K562 (cell line): Measurements from ENCODE around the gene GPRIN3. TPM values are rescaled to one million over a fixed set of nuclear protein-coding genes. Genes with fewer than 3 reads are reported as not detected.

Experiments used
- ATAC-seq: fragments of 200-7000 bp; cut with Tn5 transposase; 3 replicates; pipeline ENCODE4 v1.9.1; 2020; ENCODE audit warnings: moderate library complexity
- BruUV-seq: library from RNA; stranded (reverse); fragments of 400-500 nt; replicated peaks from 2 replicates; lab custom pipeline; 2021; lab: Mats Ljungman, UMichigan
- CTCF ChIA-PET: fragments of 300-600 bp; formaldehyde crosslinking; extraction: SDS; loops from one replicate; lab custom pipeline; 2021; ENCODE audit warnings: low intra/inter-chr PET ratio; lab: Yijun Ruan, JAX
- POLR2A ChIA-PET: fragments of 300-600, 350-650 bp; sonication (Branson Sonifier 250); formaldehyde crosslinking; extraction: SDS; loops from one replicate; lab custom pipeline; 2021; ENCODE audit warnings: antibody characterized with exemption, inconsistent platforms; lab: Yijun Ruan, JAX
- DNase-seq, 4 experiments: peaks; one replicate each; pipeline versions ENCODE4 v3.0.0 to v3.0.0-alpha.2; 2011 to 2018; ENCODE audit warnings: low spot score in 3 of 4, mixed read lengths in 3 of 4; ENCODE audit errors: extremely low read depth in 1 of 4
- FAIRE-seq: peaks from 2 replicates; lab custom pipeline; 2011; peaks lifted over from hg19 to GRCh38; lab: Jason Lieb, UNC
- H2AFZ ChIP-seq: 2 replicates; pipeline ENCODE4 v1.6.0; 2011; ENCODE audit warnings: low read depth, low read length, control low read depth, inconsistent platforms
- H3K27ac ChIP-seq: fragments of 200-600 bp; 3 replicates; pipeline ENCODE4 v1.8.0; 2011; ENCODE audit warnings: low read depth, mild to moderate bottlenecking, control low read depth, inconsistent platforms, low read length, moderate library complexity, mixed read lengths; ENCODE audit errors: extremely low read depth
- H3K27me3 ChIP-seq, 2 experiments: fragments of 300-600 bp in 1 of 2; 2 replicates in 1 of 2; 3 replicates in 1 of 2; pipeline versions ENCODE4 v1.6.0 to v1.8.0; 2011; ENCODE audit warnings: inconsistent platforms in 2 of 2, low read length in 2 of 2, mild to moderate bottlenecking in 1 of 2, mixed read lengths in 1 of 2, moderate library complexity in 1 of 2; ENCODE audit not compliant: control insufficient read depth in 2 of 2, insufficient read depth in 2 of 2
- H3K36me3 ChIP-seq: fragments of 300-600 bp; 3 replicates; pipeline ENCODE4 v1.8.0; 2011; ENCODE audit warnings: mild to moderate bottlenecking, low read length, inconsistent platforms; ENCODE audit not compliant: control insufficient read depth, insufficient read depth
- H3K4me1 ChIP-seq, 2 experiments: fragments of 200-600 bp in 1 of 2; replicated peaks in 1 of 2; 2 replicates in 1 of 2; 3 replicates in 1 of 2; pipeline versions ENCODE4 v1.5.1 to v1.8.0; 2011; ENCODE audit warnings: inconsistent platforms in 2 of 2, low read length in 2 of 2, mild to moderate bottlenecking in 1 of 2, mixed read lengths in 1 of 2, moderate library complexity in 1 of 2; ENCODE audit not compliant: control insufficient read depth in 2 of 2, insufficient read depth in 2 of 2
- H3K4me2 ChIP-seq: 2 replicates; pipeline ENCODE4 v1.6.1; 2011; ENCODE audit warnings: low read length, control low read depth, inconsistent platforms, mixed read lengths; ENCODE audit not compliant: insufficient read depth
- H3K4me3 ChIP-seq: fragments of 200-600 bp; sonication (generic), shearing (Covaris generic); 2 replicates; pipeline ENCODE4 v1.5.1; 2016; ENCODE audit warnings: control low read depth, inconsistent platforms
- H3K79me2 ChIP-seq: fragments of 200-600 bp; 3 replicates; pipeline ENCODE4 v1.8.0; 2011; ENCODE audit warnings: low read length, inconsistent platforms; ENCODE audit not compliant: control insufficient read depth, insufficient read depth
- H3K9ac ChIP-seq, 2 experiments: 2 replicates each; pipeline versions ENCODE4 v1.6.0 to v1.6.1; 2011; ENCODE audit warnings: low read depth in 2 of 2, low read length in 2 of 2, control low read depth in 1 of 2, inconsistent platforms in 1 of 2, mild to moderate bottlenecking in 1 of 2, mixed read lengths in 1 of 2; ENCODE audit not compliant: insufficient read depth in 1 of 2
- H3K9me1 ChIP-seq: one replicate; pipeline ENCODE4 v1.6.0; 2011; ENCODE audit warnings: inconsistent platforms, mild to moderate bottlenecking, low read length, moderate library complexity; ENCODE audit not compliant: control insufficient read depth, insufficient read depth
- H3K9me3 ChIP-seq: replicated peaks from 2 replicates; pipeline ENCODE4 v1.5.1; 2011; ENCODE audit warnings: low read depth, low read length, inconsistent platforms; ENCODE audit not compliant: control insufficient read depth, insufficient read depth
- H4K20me1 ChIP-seq: replicated peaks from 2 replicates; pipeline ENCODE4 v1.6.1; 2011; ENCODE audit warnings: low read length, inconsistent platforms, mixed read lengths; ENCODE audit not compliant: control insufficient read depth, insufficient read depth
- HDGF ChIP-seq: fragments of 450-650 bp; IDR thresholded peaks from 2 replicates; pipeline ENCODE4 v1.6.1; 2016
- HEY1 ChIP-seq: fragments of 250-450 bp; sonication (Bioruptor Pico); IDR thresholded peaks from 2 replicates; pipeline ENCODE4 v1.5.0; 2020; ENCODE audit warnings: mild to moderate bottlenecking, moderate library complexity, borderline replicate concordance
- NFATC3 ChIP-seq: fragments of 450-650 bp; IDR thresholded peaks from 2 replicates; pipeline ENCODE4 v1.6.1; 2017; ENCODE audit warnings: mild to moderate bottlenecking
- POLR2G ChIP-seq: fragments of 200-400 bp; formaldehyde crosslinking; IDR thresholded peaks from 2 replicates; pipeline ENCODE4 v1.6.1; 2017; ENCODE audit warnings: low read depth, mild to moderate bottlenecking, antibody characterized with exemption, low read length, moderate library complexity
- RBM22 ChIP-seq: fragments of 200-400 bp; formaldehyde crosslinking; IDR thresholded peaks from 2 replicates; pipeline ENCODE4 v1.6.1; 2018; ENCODE audit warnings: low read length, low read depth; ENCODE audit not compliant: poor library complexity, severe bottlenecking
- RFX1 ChIP-seq: fragments of 450-650 bp; IDR thresholded peaks from 2 replicates; pipeline ENCODE4 v1.6.1; 2016; ENCODE audit warnings: mild to moderate bottlenecking, moderate library complexity
- SMARCA4 ChIP-seq: fragments of 450-650 bp; IDR thresholded peaks from 2 replicates; pipeline ENCODE4 v1.6.1; 2016
- TAL1 ChIP-seq: fragments of 450-650 bp; IDR thresholded peaks from 2 replicates; pipeline ENCODE4 v1.6.1; 2016; ENCODE audit warnings: mild to moderate bottlenecking
- TEAD1 ChIP-seq, 2 experiments: fragments of 450-650 bp in 1 of 2; sonication (generic) in 1 of 2; formaldehyde crosslinking; IDR thresholded peaks; 2 replicates each; pipeline versions ENCODE4 v1.4.0 to v1.8.0; 2020 to 2022; ENCODE audit warnings: mild to moderate bottlenecking in 2 of 2, missing genetic modification reagents in 1 of 2
- ZBED1 ChIP-seq: IDR thresholded peaks from 2 replicates; pipeline ENCODE4 v1.6.1; 2014
- ZBTB2 ChIP-seq: fragments of 450-650 bp; IDR thresholded peaks from 2 replicates; pipeline ENCODE4 v1.6.1; 2016; ENCODE audit warnings: antibody characterized with exemption
- ZFX ChIP-seq: sonication (generic); formaldehyde crosslinking; IDR thresholded peaks from 2 replicates; pipeline ENCODE4 v1.8.0; 2022; ENCODE audit warnings: mild to moderate bottlenecking, missing genetic modification reagents, moderate library complexity
- ZNF24 ChIP-seq: fragments of 450-650 bp; IDR thresholded peaks from 2 replicates; pipeline ENCODE4 v1.6.1; 2016
- ZNF778 ChIP-seq: fragments of 450-650 bp; formaldehyde crosslinking; IDR thresholded peaks from 2 replicates; pipeline ENCODE4 v1.4.0; 2020; ENCODE audit warnings: mild to moderate bottlenecking, moderate library complexity
- WGBS: fragments of 100-300 bp; shearing (Covaris generic); methylation state at CpG from one replicate; pipeline ENCODE4 v1.1.6; 2016; ENCODE audit warnings: low coverage, mixed read lengths; ENCODE audit not compliant: insufficient coverage; ENCODE audit errors: missing lambda C conversion rate; 5-methylcytosine and 5-hydroxymethylcytosine counted together
- in situ Hi-C: fragments of 300-500 bp; cut with MboI; formaldehyde crosslinking; loops from 4 replicates; pipeline ENCODE4 v1.15.0; 2018; ENCODE audit warnings: inconsistent platforms, mixed read lengths
- intact Hi-C: fragments of 100-400 bp; cut with micrococcal nuclease; formaldehyde crosslinking; loops from 2 replicates; pipeline ENCODE4 v1.14.2; 2022
- polyA plus RNA-seq, 8 experiments: library from polyadenylated mRNA; depleted of rRNA in 4 of 8; stranded (reverse) in 5 of 8; unstranded in 3 of 8; fragments of >200 nt; fragmentation: Nextera tagmentation in 2 of 8; fragmentation: Illumina TruSeq in 1 of 8; extraction: Ambion mirVana in 2 of 8; extraction: Trizol in 1 of 8; gene quantifications; 2 replicates each; pipeline versions ENCODE4 v1.2.1 to v1.2.3, GENCODE V29; 2011 to 2014; ENCODE audit warnings: inconsistent platforms in 1 of 8, missing spikeins in 1 of 8
- total RNA-seq, 7 experiments: library from RNA; depleted of rRNA in 6 of 7; stranded (reverse); fragments of >200 nt in 6 of 7; fragmentation: Illumina TruSeq in 2 of 7; extraction: Trizol in 2 of 7; gene quantifications; 2 replicates each; pipeline versions ENCODE4 v1.2.1 to v1.2.3, GENCODE V29; 2011 to 2021; ENCODE audit warnings: low replicate concordance in 1 of 7
- TF ChIP-seq, protein P1 (sequence below), 2 experiments: fragments of 450-650 bp in 1 of 2; sonication (generic) in 1 of 2; formaldehyde crosslinking; conservative IDR thresholded peaks; 2 replicates each; pipeline versions ENCODE4 v1.4.0 to v1.8.1; 2020 to 2022; ENCODE audit warnings: mild to moderate bottlenecking in 1 of 2, missing genetic modification reagents in 1 of 2
- TF ChIP-seq, protein P2 (sequence below): fragments of 250-450 bp; sonication (Bioruptor Pico); IDR thresholded peaks from 2 replicates; pipeline ENCODE4 v1.5.0; 2021
- TF ChIP-seq, protein P3 (sequence below): sonication (generic); formaldehyde crosslinking; IDR thresholded peaks from 2 replicates; pipeline ENCODE4 v1.8.0; 2022; ENCODE audit warnings: missing genetic modification reagents, mild to moderate bottlenecking, borderline replicate concordance
- TF ChIP-seq, protein P4 (sequence below): fragments of 250-450 bp; sonication (Bioruptor Pico); IDR thresholded peaks from 2 replicates; pipeline ENCODE4 v1.9.0; 2021; ENCODE audit warnings: mild to moderate bottlenecking, inconsistent platforms

GPRIN3 gene
- total and polyA plus RNA-seq, 9 of the 15 experiments (the other 6 are each of a cell fraction or from before 2014, with no cell fraction given), result 0.02 TPM; not detected in 8

DNA sequence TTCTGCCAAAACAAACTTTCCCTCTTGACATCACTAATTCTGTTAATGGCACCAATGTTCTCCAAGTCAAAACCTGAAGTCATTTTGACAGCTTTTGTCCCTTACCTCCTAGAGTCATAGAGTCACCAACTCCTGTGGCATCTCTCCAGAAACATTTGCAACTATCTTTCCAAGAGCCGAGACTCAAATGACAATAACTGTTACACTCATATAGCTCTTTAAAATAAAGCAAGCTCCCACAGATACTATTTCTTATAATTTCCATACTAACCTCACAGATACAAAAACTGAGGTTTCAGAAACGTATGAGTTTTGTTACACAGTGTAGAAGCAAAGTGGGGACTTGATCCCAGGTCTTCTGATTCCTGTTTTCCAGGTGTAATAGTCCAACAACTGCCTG lies 18.3 kb downstream of the GPRIN3 start (continued):
- TF ChIP-seq, protein P1, sequence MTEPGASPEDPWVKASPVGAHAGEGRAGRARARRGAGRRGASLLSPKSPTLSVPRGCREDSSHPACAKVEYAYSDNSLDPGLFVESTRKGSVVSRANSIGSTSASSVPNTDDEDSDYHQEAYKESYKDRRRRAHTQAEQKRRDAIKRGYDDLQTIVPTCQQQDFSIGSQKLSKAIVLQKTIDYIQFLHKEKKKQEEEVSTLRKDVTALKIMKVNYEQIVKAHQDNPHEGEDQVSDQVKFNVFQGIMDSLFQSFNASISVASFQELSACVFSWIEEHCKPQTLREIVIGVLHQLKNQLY (CRISPR knock-in tag; conservative IDR thresholded peaks at IDR 0.05), result no peak
- no peak for TF ChIP-seq TAL1
- TF ChIP-seq, protein P2, sequence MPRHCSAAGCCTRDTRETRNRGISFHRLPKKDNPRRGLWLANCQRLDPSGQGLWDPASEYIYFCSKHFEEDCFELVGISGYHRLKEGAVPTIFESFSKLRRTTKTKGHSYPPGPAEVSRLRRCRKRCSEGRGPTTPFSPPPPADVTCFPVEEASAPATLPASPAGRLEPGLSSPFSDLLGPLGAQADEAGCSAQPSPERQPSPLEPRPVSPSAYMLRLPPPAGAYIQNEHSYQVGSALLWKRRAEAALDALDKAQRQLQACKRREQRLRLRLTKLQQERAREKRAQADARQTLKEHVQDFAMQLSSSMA (CRISPR knock-in tag), result no peak

DNA sequence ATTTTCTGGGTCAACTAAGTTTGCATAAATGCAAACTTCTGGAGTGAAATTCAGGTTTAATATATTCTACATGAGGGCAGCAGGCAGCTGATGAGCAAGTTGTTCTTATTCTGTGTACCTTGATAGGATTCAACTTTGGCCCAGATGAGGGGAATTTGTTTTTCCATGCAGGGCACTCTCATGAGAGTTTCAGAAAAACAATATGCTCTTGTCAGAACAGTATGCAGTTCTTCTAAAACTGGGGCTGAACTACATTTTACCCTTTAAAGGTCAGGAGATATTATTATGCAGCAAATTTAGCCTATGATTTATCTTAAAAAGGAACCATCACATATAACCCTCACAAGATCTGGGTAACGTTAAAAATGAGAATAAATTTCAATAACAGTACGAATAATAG lies 19.2 kb downstream of the GPRIN3 start:
- no peak overlapping the region for H2AFZ ChIP-seq
- H3K79me2 ChIP-seq, result no peaks in the 10 kb centered on the region
- FAIRE-seq (no peak), ATAC-seq (no peak), DNase-seq (no peak)
- no peak overlapping the region for H3K4me3 ChIP-seq
- H3K9me1 ChIP-seq, result no peaks in the 10 kb centered on the region
- H4K20me1 ChIP-seq, result no peaks in the 10 kb centered on the region
- H3K27me3 ChIP-seq, result no peaks in the 10 kb centered on the region
- POLR2A ChIA-PET, result no interaction called here
- H3K4me2 ChIP-seq, result no peak overlapping the region
- no peaks in the 10 kb centered on the region for H3K9me3 ChIP-seq
- in situ Hi-C loops, result no loop called here
- CTCF ChIA-PET, result no interaction called here
- TF ChIP-seq RFX1 (no peak), ZBTB2 (no peak), ZFX (no peak), ZNF24 (no peak), TEAD1 (CRISPR knock-in tag; IDR thresholded peaks at IDR 0.05) (no peak), HDGF (no peak), POLR2G (no peak), ZBED1 (no peak), NFATC3 (no peak), RBM22 (no peak), SMARCA4 (no peak), HEY1 (CRISPR knock-in tag) (no peak), ZNF778 (CRISPR knock-in tag) (no peak)
- TF ChIP-seq, protein P3, sequence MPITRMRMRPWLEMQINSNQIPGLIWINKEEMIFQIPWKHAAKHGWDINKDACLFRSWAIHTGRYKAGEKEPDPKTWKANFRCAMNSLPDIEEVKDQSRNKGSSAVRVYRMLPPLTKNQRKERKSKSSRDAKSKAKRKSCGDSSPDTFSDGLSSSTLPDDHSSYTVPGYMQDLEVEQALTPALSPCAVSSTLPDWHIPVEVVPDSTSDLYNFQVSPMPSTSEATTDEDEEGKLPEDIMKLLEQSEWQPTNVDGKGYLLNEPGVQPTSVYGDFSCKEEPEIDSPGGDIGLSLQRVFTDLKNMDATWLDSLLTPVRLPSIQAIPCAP (CRISPR knock-in tag), result no peak
- TF ChIP-seq, protein P4, sequence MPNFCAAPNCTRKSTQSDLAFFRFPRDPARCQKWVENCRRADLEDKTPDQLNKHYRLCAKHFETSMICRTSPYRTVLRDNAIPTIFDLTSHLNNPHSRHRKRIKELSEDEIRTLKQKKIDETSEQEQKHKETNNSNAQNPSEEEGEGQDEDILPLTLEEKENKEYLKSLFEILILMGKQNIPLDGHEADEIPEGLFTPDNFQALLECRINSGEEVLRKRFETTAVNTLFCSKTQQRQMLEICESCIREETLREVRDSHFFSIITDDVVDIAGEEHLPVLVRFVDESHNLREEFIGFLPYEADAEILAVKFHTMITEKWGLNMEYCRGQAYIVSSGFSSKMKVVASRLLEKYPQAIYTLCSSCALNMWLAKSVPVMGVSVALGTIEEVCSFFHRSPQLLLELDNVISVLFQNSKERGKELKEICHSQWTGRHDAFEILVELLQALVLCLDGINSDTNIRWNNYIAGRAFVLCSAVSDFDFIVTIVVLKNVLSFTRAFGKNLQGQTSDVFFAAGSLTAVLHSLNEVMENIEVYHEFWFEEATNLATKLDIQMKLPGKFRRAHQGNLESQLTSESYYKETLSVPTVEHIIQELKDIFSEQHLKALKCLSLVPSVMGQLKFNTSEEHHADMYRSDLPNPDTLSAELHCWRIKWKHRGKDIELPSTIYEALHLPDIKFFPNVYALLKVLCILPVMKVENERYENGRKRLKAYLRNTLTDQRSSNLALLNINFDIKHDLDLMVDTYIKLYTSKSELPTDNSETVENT (CRISPR knock-in tag), result no peak
- H3K27ac ChIP-seq, result no peak overlapping the region
- intact Hi-C loops, result no loop called here
- H3K36me3 ChIP-seq, result no peaks in the 10 kb centered on the region
- no peak overlapping the region for H3K9ac ChIP-seq
- no TSS peak for BruUV-seq
- 0% methylated on average over 2 of the region's 2 CpGs for WGBS
- 0 out of 5 replicates have a peak, but pooled peaks cover 0 to 2% of the 10 kb centered on the region in 2 experiments for H3K4me1 ChIP-seq
